HG02798 (cell line): ENCODE measurements around the gene OLIG2.

Source experiments
- ATAC-seq: cut with Tn5 transposase; IDR thresholded peaks from one replicate; pipeline ENCODE4 v1.9.1; 2021; ENCODE audit warnings: mild to moderate bottlenecking; ENCODE audit not compliant: unreplicated experiment, poor library complexity

OLIG2 gene

GRCh38 chr21:33019516-33019884 is 6.2 kb upstream of the OLIG2 start:
- ATAC-seq: no peak

DNA sequence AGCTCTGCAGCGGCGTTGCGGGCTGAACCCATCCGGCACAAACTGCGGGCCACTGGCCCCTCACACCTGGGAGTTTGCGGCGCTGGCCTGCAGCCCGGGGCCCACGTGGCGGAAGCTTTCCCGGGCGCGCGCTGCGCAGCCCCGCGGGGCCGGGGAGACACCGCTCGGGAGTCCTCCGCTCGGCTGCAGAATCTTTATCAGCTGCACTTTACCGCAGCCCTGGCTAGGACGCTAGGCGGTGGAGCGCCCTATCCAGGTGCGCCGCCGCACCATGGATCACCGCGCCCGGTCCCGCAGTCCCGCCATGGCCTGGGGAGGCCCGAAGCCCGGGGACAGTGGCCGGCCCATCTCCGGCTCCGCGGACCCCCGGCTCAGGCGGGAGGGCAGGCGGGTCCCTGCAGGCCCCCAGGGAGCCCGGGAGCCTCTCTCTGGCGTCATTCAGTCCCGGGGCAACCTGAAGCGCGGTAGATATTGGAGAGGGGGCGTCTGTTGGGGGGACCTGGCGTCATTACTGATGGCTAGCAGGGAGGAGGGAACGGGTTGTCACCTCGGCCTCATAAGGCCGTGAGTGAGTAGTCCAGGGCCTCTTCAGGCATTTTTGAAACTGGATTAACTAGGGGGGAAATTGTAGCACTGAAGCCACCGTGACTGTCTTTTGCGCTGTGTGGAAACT is 5.7 kb upstream of the OLIG2 start:
- ATAC-seq: no peak

- ATAC-seq: no peak
Observed at GRCh38 chr21:33020558-33021100, 5.1 kb upstream of the OLIG2 start.

DNA sequence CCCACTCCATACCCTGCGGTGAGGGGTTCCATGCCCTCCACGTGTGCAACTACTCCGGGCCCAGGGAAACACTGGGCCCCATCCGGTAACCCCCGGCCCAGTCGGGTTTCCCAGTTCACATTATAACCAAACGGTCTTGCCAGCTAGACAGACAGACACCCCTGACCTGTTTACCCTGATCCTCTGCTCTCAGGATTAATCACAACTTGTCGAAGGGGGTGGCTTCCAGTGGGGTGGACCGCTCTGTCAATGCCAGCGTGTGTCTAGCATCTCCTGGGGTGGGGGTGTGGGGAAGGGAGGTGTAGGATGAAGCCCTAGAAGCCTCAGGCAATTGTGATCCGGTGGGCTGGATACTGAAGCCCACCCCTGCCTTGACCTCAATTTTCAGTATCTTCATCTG is 4.6 kb upstream of the OLIG2 start:
- no peak for ATAC-seq

DNA sequence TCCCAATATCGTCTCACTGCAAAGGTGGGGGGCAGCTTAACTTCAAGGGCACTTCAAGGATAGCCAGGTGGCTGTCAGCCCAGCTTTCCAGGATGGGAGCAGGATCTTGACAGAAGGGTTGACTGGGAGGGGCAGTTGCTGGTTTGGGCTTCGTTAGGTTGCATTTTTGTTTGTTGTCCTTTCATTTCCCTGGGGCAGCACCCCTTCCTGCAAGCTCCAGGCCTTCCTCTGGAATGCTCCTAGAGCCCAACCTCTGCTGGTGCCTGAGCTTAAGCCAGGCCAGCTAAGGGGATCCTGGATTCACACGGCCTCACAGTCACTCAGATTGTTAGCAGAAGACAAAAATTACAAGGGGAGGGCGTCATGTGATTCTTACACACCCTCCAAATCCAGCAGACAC is 4.1 kb upstream of the OLIG2 start:
- ATAC-seq: no peak

GRCh38 chr21:33022489-33022827 is 3.3 kb upstream of the OLIG2 start:
- ATAC-seq: no peak

DNA sequence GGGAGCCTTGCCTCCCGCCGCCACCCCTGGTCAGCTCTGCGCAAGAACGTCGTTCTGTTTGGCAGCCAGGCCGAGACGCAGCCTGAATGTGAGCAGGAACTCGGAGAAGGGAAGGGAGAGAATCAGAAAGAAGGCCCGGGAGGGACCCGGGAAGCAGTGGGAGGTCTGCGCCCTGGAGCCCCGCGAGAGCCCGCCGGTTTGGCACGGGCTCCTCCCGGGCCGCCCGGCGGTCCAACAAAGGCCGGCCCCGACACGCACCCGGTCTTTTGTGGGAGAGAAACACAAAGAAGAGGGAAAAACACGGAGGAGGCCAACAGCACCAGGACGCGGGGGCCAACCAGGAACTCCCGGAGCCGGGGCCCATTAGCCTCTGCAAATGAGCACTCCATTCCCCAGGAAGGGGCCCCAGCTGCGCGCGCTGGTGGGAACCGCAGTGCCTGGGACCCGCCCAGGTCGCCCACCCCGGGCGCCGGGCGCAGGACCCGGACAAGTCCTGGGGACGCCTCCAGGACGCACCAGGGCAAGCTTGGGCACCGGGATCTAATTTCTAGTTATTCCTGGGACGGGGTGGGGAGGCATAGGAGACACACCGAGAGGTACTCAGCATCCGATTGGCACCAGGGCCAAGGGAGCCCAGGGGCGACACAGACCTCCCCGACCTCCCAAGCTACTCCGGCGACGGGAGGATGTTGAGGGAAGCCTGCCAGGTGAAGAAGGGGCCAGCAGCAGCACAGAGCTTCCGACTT is 2.7 kb upstream of the OLIG2 start:
- no peak for ATAC-seq

DNA sequence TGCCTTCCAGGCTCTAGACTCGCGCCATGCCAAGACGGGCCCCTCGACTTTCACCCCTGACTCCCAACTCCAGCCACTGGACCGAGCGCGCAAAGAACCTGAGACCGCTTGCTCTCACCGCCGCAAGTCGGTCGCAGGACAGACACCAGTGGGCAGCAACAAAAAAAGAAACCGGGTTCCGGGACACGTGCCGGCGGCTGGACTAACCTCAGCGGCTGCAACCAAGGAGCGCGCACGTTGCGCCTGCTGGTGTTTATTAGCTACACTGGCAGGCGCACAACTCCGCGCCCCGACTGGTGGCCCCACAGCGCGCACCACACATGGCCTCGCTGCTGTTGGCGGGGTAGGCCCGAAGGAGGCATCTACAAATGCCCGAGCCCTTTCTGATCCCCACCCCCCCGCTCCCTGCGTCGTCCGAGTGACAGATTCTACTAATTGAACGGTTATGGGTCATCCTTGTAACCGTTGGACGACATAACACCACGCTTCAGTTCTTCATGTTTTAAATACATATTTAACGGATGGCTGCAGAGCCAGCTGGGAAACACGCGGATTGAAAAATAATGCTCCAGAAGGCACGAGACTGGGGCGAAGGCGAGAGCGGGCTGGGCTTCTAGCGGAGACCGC is 2.0 kb upstream of the OLIG2 start:
- no peak for ATAC-seq

- ATAC-seq: no peak
Observed at GRCh38 chr21:33024201-33025103, 1.3 kb upstream of the OLIG2 start.

DNA sequence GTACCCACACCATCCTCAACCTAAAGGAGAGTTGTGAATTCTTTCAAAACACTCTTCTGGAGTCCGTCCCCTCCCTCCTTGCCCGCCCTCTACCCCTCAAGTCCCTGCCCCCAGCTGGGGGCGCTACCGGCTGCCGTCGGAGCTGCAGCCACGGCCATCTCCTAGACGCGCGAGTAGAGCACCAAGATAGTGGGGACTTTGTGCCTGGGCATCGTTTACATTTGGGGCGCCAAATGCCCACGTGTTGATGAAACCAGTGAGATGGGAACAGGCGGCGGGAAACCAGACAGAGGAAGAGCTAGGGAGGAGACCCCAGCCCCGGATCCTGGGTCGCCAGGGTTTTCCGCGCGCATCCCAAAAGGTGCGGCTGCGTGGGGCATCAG is 638 bp upstream of the OLIG2 start:
- no peak for ATAC-seq

DNA sequence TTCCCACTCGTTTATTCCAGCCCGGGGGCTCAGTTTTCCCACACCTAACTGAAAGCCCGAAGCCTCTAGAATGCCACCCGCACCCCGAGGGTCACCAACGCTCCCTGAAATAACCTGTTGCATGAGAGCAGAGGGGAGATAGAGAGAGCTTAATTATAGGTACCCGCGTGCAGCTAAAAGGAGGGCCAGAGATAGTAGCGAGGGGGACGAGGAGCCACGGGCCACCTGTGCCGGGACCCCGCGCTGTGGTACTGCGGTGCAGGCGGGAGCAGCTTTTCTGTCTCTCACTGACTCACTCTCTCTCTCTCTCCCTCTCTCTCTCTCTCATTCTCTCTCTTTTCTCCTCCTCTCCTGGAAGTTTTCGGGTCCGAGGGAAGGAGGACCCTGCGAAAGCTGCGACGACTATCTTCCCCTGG is 716 bp downstream of the OLIG2 start:
- no peak for ATAC-seq

- no peak for ATAC-seq
Observed at GRCh38 chr21:33026878-33027400, 1.2 kb downstream of the OLIG2 start.

GRCh38 chr21:33027401-33028286 is 1.9 kb downstream of the OLIG2 start:
- ATAC-seq: no peak

DNA sequence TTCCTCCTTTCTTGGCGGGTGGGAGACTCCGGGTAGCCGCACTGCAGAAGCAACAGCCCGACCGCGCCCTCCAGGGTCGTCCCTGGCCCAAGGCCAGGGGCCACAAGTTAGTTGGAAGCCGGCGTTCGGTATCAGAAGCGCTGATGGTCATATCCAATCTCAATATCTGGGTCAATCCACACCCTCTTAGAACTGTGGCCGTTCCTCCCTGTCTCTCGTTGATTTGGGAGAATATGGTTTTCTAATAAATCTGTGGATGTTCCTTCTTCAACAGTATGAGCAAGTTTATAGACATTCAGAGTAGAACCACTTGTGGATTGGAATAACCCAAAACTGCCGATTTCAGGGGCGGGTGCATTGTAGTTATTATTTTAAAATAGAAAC is 2.5 kb downstream of the OLIG2 start:
- no peak for ATAC-seq

GRCh38 chr21:33028773-33029384 is 3.1 kb downstream of the OLIG2 start:
- no peak for ATAC-seq

DNA sequence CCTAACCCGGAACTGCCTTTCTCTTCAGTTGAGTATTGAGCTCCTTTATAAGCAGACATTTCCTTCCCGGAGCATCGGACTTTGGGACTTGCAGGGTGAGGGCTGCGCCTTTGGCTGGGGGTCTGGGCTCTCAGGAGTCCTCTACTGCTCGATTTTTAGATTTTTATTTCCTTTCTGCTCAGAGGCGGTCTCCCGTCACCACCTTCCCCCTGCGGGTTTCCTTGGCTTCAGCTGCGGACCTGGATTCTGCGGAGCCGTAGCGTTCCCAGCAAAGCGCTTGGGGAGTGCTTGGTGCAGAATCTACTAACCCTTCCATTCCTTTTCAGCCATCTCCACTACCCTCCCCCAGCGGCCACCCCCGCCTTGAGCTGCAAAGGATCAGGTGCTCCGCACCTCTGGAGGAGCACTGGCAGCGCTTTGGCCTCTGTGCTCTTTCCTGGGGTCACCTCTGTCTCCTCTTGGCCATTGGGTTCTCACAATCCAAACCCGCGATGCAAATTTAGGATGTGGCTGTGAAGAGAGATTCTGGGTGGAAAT is 3.7 kb downstream of the OLIG2 start:
- ATAC-seq: no peak

DNA sequence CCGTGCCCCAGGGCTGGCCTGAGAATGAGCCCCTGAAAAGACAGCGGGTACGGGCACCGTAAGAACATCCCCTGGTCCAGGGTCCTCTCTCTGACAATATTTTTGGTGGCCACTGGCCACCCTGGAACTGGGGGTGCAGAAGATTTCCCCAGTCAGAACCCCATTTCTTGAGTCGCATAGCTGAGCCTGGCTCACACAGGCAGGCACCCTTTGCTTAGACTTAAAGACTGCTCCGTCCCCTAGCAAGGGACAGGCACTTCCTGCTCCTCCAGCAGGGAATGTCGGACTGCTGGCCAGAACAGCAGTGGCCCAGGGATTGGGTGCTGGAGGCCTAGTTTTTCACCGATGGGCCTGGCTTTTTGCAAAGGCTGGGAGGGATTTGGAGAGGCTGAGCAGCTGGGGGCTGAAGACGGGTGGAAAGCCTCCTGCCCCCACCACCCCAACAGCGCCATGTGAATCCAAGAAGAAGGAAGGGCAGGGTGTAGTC is 4.3 kb downstream of the OLIG2 start:
- ATAC-seq: no peak

DNA sequence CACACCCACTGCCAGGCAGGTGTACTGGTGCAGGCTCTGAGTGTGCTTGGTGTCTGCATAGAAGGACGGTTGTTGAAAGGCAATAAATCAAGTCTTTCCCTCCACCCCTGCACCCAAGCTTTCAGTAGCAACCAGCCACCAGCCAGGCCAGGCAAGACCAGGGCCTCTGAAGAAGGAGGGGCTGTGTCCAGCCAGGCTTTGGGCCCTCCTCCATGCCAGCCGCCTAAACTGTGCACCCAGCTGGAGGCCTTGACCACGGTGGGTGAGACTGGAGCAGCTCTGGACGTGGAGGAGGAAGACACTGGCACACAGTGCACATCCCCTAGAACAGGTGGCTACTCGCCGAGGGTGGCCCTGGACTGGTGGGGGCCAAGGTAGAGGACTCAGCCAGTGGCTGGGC is 4.9 kb downstream of the OLIG2 start:
- ATAC-seq: no peak
